Activated T-helper 1 cell treated with Interleukin-2 at 50 U/mL for 16 hours (primary cell): ENCODE measurements around the gene FOXO1.
A peak's percentile ranks its signal among the peaks of the same experiment; 100 is the strongest.

Source experiments
- DNase-seq: peaks from one replicate; pipeline ENCODE4 v3.0.0-alpha.2; 2020; ENCODE audit warnings: low read depth

Gene FOXO1

GRCh38 chr13:40540328-40541044 lies 126.0 kb downstream of the FOXO1 start:
- no peak for DNase-seq

DNA sequence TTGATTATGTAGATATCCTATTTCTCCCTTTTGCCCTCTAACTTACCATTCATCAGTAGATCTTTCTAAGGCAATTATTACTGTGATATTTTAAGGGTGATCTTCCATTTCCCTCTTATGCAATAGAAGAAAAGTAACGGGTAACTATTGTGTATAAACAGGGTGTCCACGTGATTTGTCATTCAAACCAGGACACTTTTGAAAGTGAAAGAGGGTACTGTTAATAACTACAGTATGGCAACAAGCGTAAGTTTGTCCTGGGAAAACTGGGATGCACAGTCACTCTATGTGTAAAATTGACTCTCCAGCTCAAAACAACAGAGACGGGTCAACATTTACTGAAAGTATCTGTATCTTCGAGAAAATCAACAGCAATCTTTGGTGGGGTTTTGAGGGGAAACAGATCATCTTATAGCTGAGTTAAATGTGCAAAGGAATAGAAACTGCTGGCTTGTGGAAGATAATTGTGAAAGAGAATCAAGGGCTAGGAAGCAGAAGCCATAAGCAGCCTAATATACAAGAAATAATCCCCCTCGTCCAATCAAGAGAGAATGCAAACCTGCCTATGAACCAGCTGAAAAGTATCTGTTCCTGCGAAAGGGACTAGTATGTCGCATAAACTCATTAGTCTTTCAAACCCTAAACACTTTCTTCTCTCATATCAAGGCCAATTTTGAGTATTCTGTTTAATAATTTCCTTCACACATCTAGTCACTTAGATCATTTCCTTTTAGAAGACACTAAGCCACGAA lies 126.7 kb downstream of the FOXO1 start:
- DNase-seq: no peak

GRCh38 chr13:40537146-40537895 lies 129.1 kb downstream of the FOXO1 start:
- DNase-seq: no peak

- no peak for DNase-seq
These were observed 129.9 kb downstream of the FOXO1 start for GRCh38 chr13:40536443-40537113.

GRCh38 chr13:40535345-40535836 lies 131.1 kb downstream of the FOXO1 start:
- DNase-seq: no peak

GRCh38 chr13:40534456-40534855 lies 132.0 kb downstream of the FOXO1 start:
- no peak for DNase-seq

DNA sequence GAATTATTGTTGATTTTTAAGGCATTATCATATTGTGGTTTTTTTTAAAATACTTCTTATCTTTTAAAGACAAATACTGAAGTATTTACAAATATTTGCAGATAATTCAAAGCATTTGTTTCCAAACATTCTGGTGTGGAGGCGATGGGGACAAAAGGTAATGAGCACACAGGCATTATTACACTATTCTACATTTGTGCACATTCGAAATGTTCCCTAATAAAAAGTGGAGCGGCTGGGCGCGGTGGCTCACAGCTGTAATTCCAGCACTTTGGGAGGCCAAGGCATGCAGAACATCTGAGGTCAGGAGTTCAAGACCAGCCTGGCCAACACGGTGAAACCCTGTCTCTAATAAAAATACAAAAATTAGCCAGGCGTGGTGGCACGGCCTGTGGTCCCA lies 133.4 kb downstream of the FOXO1 start:
- DNase-seq: no peak

DNA sequence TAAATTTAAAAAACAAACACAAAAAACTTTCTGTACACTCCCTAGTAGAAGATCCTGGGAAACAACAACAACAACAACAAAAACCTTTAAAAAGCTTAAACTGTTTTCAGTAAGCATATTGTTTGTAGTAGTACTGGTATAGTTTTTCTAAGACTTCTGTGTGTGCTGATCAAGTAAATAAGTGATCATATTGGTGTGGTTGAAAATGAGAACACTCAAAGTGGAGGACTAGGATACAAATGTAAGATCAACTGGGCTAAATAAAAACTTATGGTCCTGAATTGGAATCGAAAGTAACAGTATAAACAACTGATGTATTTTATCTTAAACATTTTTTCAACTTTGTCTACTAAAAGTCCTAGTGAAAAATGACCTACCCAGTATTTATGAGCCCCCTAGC lies 135.5 kb downstream of the FOXO1 start:
- no peak for DNase-seq

DNA sequence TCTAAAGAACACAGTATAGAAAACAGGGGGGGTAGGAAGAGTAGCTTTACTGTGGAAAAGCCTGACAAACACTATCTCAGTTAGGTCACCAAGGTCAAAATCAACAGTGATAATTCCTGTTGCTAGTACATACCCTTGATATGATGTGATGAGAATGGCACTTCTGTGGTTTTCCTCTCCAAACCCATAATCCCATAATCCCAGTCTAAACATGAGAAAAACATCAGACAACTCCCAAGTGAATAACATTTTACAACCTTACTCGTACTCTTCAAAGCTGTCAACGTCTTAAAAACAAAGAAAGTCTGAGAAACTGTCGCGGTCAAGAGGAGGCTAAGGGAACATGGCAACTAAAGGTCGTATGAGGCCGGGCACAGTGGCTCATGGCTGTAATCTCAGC lies 137.6 kb downstream of the FOXO1 start:
- DNase-seq: no peak

GRCh38 chr13:40527914-40528313 lies 138.5 kb downstream of the FOXO1 start:
- DNase-seq: no peak

GRCh38 chr13:40522282-40522681 lies 144.2 kb downstream of the FOXO1 start:
- DNase-seq: no peak

DNA sequence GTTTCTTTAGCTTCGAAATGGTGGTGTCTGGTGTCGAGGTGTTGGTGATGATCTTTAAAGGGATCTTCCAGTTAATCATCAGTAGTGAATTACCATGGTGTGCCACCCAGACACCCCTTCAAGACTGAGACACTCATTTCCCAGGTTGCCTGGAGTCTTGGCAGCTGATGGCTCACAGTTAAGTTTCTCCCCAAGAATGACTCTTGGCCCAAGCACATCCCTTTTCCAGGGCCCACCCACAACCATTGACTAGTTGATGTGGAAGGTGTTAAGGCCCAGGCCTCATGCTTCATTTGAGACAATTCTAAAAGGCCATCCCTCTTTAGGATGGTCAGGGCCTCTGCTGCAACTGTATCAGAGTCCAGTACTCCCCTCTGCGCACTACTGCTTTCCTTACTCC lies 145.5 kb downstream of the FOXO1 start:
- no peak for DNase-seq

DNA sequence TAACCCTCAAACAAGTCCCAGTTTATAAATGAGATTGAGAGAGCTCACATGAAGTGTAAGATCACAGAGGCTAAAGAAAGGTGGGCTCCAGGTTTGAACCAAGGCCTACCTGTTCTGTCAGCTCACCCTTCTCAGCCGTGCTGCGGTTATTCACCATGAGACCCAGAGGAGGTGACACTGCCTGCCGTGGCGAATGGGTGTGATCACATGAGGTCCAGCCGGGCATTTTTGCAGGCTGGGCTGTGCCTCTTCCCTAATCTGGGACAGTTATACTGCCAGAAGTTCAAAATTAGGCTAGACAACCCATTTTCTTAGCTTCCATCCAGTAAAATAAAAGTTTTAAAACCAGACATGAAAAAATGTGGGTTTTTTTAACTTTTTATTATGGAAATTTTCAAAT lies 146.8 kb downstream of the FOXO1 start:
- no peak for DNase-seq

DNA sequence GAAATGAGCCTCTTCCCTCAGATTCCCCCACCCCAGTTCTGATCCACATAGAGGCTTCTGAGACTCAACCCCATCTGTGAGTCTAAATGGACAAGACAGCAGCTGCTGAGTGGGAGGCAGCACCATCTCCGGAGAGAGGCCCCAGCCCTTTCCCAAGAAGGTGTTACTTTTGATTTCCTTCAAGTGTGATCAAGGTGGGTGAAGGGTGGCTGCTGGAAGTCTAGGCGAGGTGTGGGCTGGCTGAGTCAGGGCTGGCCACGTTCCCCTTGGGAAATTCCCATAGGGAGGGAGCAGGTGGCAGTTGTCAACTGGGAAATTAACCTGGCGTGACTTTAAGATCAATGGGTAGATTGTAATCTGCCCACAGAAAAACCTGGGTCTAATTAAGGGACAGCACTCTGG lies 148.0 kb downstream of the FOXO1 start:
- DNase-seq: peak; percentile 13

DNA sequence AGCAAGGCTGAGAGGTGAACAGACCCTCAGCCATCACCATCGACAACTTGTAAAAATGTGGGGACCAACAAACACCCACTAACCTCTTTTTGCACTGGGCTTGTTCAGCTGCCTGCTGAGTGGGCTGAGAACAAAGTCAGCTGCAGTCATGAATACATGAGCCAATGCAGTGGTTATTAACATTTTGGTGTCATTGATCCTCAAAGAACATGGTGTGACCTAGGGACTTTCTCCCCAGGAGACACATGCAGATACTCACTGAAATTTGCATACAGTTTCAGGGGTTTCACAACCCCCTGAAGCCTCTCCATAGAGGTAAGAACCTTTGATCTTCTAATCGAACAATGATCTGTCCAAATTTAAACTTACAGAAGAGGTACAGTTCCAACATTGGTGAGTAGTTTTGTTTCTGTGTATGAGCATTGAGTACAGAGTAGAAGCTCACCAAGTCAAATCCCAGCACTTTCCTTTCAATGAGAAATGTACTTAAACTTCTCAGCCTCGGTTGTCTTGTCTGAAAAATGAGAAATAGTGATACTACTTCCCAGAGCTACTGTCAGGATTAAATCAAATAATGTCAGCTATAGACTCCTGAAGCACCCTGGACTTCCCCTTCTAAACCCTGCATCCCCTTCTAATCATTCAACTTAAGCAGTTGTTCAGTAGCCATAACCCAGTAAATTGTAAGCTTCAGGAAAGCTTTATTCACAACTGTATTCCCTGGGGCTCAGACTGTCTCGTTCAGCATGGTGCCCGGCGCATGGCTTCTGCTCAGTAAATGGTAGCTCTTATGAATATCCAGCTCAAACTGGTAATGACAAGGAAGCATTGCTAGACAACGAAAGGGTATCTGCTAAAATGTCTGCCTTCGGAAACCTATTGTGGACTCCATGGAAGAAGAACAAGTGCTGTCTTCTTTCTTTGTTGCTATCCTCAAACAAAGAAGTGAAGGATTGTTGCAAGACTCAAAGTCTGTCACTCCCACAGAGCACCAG lies 148.7 kb downstream of the FOXO1 start:
- DNase-seq: no peak

- DNase-seq: no peak
These were observed 150.7 kb downstream of the FOXO1 start for GRCh38 chr13:40515702-40516101.

- DNase-seq: no peak
These were observed 151.6 kb downstream of the FOXO1 start for GRCh38 chr13:40514802-40515201.

DNA sequence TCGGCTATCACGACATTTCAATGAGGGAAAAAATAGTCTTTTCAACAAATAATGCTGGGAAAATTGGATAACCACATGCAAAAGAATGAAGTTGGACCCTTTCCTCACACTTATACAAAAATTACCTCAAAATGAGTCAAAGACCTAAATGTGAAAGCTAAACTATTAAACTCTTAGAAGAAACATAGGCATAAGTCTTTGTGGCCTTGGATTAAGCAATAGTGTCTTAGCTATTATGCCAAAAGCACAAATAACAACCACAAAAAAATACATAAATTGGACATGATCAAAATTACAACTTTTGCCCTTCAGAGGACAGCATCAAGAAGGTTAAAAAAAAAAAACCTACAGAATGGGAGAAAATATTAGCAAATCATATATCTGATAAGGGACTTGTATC lies 156.6 kb downstream of the FOXO1 start:
- no peak for DNase-seq

DNA sequence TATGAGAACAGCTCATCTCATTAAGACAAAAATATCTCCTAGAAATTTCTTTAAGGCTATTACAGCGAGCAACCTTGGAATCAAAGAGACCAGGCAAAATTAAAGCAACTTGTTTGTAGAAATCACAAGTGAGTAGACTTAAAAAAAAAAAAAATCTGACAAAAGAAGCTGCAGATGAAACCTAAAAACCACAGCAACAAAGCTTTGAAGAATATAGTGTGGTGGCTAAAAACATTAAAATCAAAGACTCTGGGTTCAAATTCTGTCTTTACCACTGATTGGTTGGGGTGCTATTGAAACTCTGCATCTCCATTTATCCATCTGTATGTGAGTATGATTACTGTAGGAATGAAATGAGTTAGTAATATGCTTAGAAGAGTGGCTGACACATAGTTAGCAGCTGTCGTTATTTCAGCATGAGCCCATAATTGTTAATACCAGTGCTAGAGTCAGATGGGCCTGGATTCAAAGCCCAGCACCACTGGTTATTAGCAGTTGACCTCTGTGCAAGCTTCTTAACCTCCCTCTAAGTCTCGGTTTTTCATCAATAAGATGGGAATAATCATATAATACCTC lies 157.6 kb downstream of the FOXO1 start:
- no peak for DNase-seq

DNA sequence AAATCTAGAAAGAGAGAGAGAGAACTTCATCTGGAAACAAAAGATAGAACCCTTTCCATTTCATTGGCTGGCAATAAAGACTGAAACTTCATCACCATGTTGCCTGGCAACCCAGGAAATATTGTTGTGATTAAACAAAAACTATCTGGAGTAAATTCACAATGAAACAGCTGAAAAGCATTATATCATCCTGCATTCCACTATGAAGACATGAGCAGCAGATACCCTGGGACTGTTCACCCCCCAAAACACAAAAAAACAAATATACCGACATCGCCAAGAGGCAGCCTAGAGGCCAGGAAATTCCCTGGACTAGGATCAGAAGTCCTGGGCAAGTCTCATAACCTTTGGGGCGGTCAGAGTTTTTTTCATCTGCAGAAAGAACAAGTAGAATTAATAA lies 158.3 kb downstream of the FOXO1 start:
- no peak for DNase-seq
